ENCODE data around the gene RSPH1. TPM values are rescaled to one million over a fixed set of nuclear protein-coding genes. Genes with fewer than 3 reads are reported as not detected.

The RSPH1 gene
- total and polyA plus RNA-seq, 2 of the 4 experiments (the other 2 are of a cell fraction): not detected

DNA sequence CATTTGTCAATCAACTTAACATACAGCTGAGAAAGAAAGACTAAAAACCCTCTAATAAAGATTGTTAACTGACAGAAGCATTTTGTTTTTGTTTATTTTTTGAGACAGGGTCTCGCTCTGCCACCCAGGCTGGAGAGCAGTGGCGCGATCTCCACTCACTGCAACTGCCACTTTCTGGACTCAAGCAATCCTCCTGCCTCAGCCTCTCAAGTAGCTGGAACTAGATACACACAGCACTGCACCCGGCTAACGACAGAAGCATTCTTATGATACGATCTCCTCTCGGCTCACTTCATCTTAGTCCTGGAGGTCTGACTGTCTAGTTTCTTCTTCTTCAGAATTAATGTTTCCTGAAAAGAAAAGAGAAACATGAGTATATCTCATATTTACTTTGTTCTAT is 23.5 kb downstream of the RSPH1 start:
- no TSS peak for BruUV-seq (replicated peaks)
- H2AFZ ChIP-seq (replicated peaks; ENCODE audit: low read length, poor library complexity): no peak overlapping the region
- H4K20me1 ChIP-seq (ENCODE audit: insufficient read depth, low read length): no peaks in the 10 kb centered on the region
- no peak overlapping the region for H3K27ac ChIP-seq (ENCODE audit: insufficient read depth, low read length)
- no peak overlapping the region for H3K56ac ChIP-seq (ENCODE audit: extremely low read depth, insufficient read depth, low read length)
- WGBS, 2 experiments (ENCODE audit: extremely low coverage in 2 of 2, insufficient read length in 1 of 2): 82% methylated on average over 2 of the region's 7 CpGs; no CpG with 5 or more reads in 1 of the 2 experiments
- intact Hi-C loops (cut with micrococcal nuclease) (no loop called here), dilution Hi-C loops (cut with HindIII; ENCODE audit: low sequenced_read_pairs, unreplicated experiment) (no loop called here), in situ Hi-C loops (cut with MboI; ENCODE audit: low sequenced_read_pairs) (no loop called here)
- POLR2A ChIA-PET (ENCODE audit: unreplicated experiment): no interaction called here
- H3K4ac ChIP-seq (ENCODE audit: low read depth, low read length): no peak overlapping the region
- H2BK120ac ChIP-seq (ENCODE audit: low read depth, low read length): no peak overlapping the region
- H3K4me2 ChIP-seq (ENCODE audit: low read depth, low read length): no peak overlapping the region
- TF ChIP-seq MAFK (IDR thresholded peaks at IDR 0.05; ENCODE audit: low read depth, low read length) (no peak), SMC3 (IDR thresholded peaks at IDR 0.05; ENCODE audit: low read depth, low read length) (no peak), CEBPB (IDR thresholded peaks at IDR 0.05; ENCODE audit: low read depth, low read length) (no peak), FOS (IDR thresholded peaks at IDR 0.05; ENCODE audit: low read depth, low read length) (no peak), MAZ (IDR thresholded peaks at IDR 0.05; ENCODE audit: borderline replicate concordance, low read depth, low read length) (no peak)
- TF ChIP-seq, protein P1, sequence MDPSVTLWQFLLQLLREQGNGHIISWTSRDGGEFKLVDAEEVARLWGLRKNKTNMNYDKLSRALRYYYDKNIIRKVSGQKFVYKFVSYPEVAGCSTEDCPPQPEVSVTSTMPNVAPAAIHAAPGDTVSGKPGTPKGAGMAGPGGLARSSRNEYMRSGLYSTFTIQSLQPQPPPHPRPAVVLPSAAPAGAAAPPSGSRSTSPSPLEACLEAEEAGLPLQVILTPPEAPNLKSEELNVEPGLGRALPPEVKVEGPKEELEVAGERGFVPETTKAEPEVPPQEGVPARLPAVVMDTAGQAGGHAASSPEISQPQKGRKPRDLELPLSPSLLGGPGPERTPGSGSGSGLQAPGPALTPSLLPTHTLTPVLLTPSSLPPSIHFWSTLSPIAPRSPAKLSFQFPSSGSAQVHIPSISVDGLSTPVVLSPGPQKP (IDR thresholded peaks at IDR 0.05; ENCODE audit: borderline replicate concordance, low read depth, low read length): no peak
- no peaks in the 10 kb centered on the region for H3K79me1 ChIP-seq (ENCODE audit: low read depth in 1 of 2, low read length in 2 of 2)
- H3K9me1 ChIP-seq (ENCODE audit: insufficient read depth, low read length): no peaks in the 10 kb centered on the region
- no peak overlapping the region for H3K4me3 ChIP-seq (ENCODE audit: insufficient read depth, low read depth, low read length)
- no peak overlapping the region for H4K8ac ChIP-seq (ENCODE audit: low read depth in 2 of 2, low read length in 2 of 2)
- H2AK5ac ChIP-seq (ENCODE audit: low read depth, low read length): no peak overlapping the region
- no peak overlapping the region for H2BK15ac ChIP-seq (ENCODE audit: low read depth, low read length)
- H3K9ac ChIP-seq (ENCODE audit: low read depth, low read length): no peak overlapping the region
- H2BK5ac ChIP-seq (ENCODE audit: low read depth, low read length, poor library complexity, severe bottlenecking): no peak overlapping the region
- no peak for DNase-seq
- H3K27me3 ChIP-seq (ENCODE audit: control insufficient read depth, insufficient read depth, low read length): peaks cover 7% of the 10 kb centered on the region
- H2BK20ac ChIP-seq (ENCODE audit: low read depth, low read length): no peak overlapping the region
- no peaks in the 10 kb centered on the region for H3K9me3 ChIP-seq (ENCODE audit: control insufficient read depth, insufficient read depth, low read length)
- H2AK9ac ChIP-seq (replicated peaks; ENCODE audit: low read depth, low read length, poor library complexity): no peak overlapping the region
- ATAC-seq (ENCODE audit: low read depth): no peak
- H3K4me1 ChIP-seq (ENCODE audit: control insufficient read depth, insufficient read depth, low read length): no peaks in the 10 kb centered on the region
- no peak overlapping the region for H3K18ac ChIP-seq (ENCODE audit: low read depth, low read length)
- no peaks in the 10 kb centered on the region for H3K36me3 ChIP-seq (ENCODE audit: control insufficient read depth, insufficient read depth, low read length)
- no peak overlapping the region for H3K14ac ChIP-seq (replicated peaks; ENCODE audit: low read depth, low read length)
- CTCF ChIA-PET: no interaction called here
- no peak overlapping the region for H4K5ac ChIP-seq (ENCODE audit: low read depth, low read length)
- H3K23ac ChIP-seq (ENCODE audit: low read depth, low read length): no peak overlapping the region
- H4K91ac ChIP-seq (ENCODE audit: insufficient read depth, low read depth, low read length): no peak overlapping the region

All from IMR-90 (cell line).